DND-41 (cell line): ENCODE results near the gene ZNF786.

Experiments used
- ATAC-seq: fragments of 200-7000 bp; cut with Tn5 transposase; 3 replicates; pipeline ENCODE4 v1.9.1; 2021; ENCODE audit warnings: low read depth; ENCODE audit not compliant: insufficient read depth
- DNase-seq: peaks from one replicate; pipeline ENCODE4 v3.0.0-alpha.2; 2020
- H2AFZ ChIP-seq: 2 replicates; pipeline ENCODE4 v1.6.0; 2012; ENCODE audit warnings: low read depth, low read length
- H3K27ac ChIP-seq: 2 replicates; pipeline ENCODE4 v1.5.1; 2012; ENCODE audit warnings: low read length, inconsistent platforms
- H3K27me3 ChIP-seq: fragments of 200-600 bp; sonication (generic); 2 replicates; pipeline ENCODE4 v1.6.0; 2012; ENCODE audit warnings: low read length, mild to moderate bottlenecking, inconsistent platforms; ENCODE audit not compliant: insufficient read depth, poor library complexity
- H3K36me3 ChIP-seq: 2 replicates; pipeline ENCODE4 v1.5.1; 2012; ENCODE audit warnings: low read length, inconsistent platforms; ENCODE audit not compliant: insufficient read depth
- H3K4me1 ChIP-seq: 2 replicates; pipeline ENCODE4 v1.5.1; 2012; ENCODE audit warnings: mild to moderate bottlenecking, low read length; ENCODE audit not compliant: insufficient read depth
- H3K4me2 ChIP-seq: 2 replicates; pipeline ENCODE4 v1.6.0; 2012; ENCODE audit warnings: mild to moderate bottlenecking, moderate library complexity, low read length, inconsistent platforms; ENCODE audit not compliant: insufficient read depth
- H3K4me3 ChIP-seq, 2 experiments: fragments of 200-600 bp in 1 of 2; shearing (Covaris generic) in 1 of 2; 2 replicates each; pipeline ENCODE4 v1.5.1; 2012 to 2016; ENCODE audit warnings: inconsistent platforms in 2 of 2, low read length in 2 of 2, mild to moderate bottlenecking in 2 of 2, low read depth in 1 of 2, moderate library complexity in 1 of 2
- H3K79me2 ChIP-seq: 2 replicates; pipeline ENCODE4 v1.6.0; 2012; ENCODE audit warnings: low read length, inconsistent platforms; ENCODE audit not compliant: insufficient read depth
- H3K9ac ChIP-seq: 2 replicates; pipeline ENCODE4 v1.6.0; 2012; ENCODE audit warnings: low read depth, mild to moderate bottlenecking, inconsistent platforms, low read length, moderate library complexity
- H3K9me3 ChIP-seq: 2 replicates; pipeline ENCODE4 v1.5.1; 2012; ENCODE audit warnings: low read length, moderate library complexity, mild to moderate bottlenecking, inconsistent platforms; ENCODE audit not compliant: insufficient read depth, severe bottlenecking
- H4K20me1 ChIP-seq: 2 replicates; pipeline ENCODE4 v1.6.0; 2012; ENCODE audit warnings: low read length; ENCODE audit not compliant: insufficient read depth
- CTCF ChIP-seq: IDR thresholded peaks from 2 replicates; pipeline ENCODE4 v1.5.1; 2012; ENCODE audit warnings: borderline replicate concordance, low read length, moderate library complexity, mild to moderate bottlenecking; ENCODE audit not compliant: poor library complexity, severe bottlenecking; ENCODE audit errors: extremely low read depth
- EZH2 ChIP-seq: IDR thresholded peaks from 3 replicates; pipeline ENCODE4 v1.6.1; 2012; ENCODE audit warnings: borderline replicate concordance, low read depth, mild to moderate bottlenecking, moderate library complexity, low read length, inconsistent platforms; ENCODE audit not compliant: severe bottlenecking

The ZNF786 gene

GRCh38 chr7:149053885-149054284, 36.6 kb downstream of the ZNF786 start:
- no peak for ATAC-seq
- H3K4me1 ChIP-seq, result no peaks in the 10 kb centered on the region
- TF ChIP-seq CTCF, result no peak

GRCh38 chr7:149053384-149053783, 37.1 kb downstream of the ZNF786 start:
- H3K4me2 ChIP-seq, result no peak overlapping the region
- H4K20me1 ChIP-seq, result no peaks in the 10 kb centered on the region
- no peaks in the 10 kb centered on the region for H3K79me2 ChIP-seq
- TF ChIP-seq EZH2, result no peak
- no peak overlapping the region for H3K27ac ChIP-seq
- no peak overlapping the region for H3K4me3 ChIP-seq
- no peaks in the 10 kb centered on the region for H3K9me3 ChIP-seq
- no peaks in the 10 kb centered on the region for H3K27me3 ChIP-seq
- no peak for ATAC-seq
- H3K36me3 ChIP-seq, result no peaks in the 10 kb centered on the region
- H2AFZ ChIP-seq, result no peak overlapping the region
- no peak for DNase-seq
- H3K4me1 ChIP-seq, result no peaks in the 10 kb centered on the region
- H3K9ac ChIP-seq, result no peak overlapping the region

More at GRCh38 chr7:149053885-149054284, 36.6 kb downstream of the ZNF786 start:
- no peaks in the 10 kb centered on the region for H3K79me2 ChIP-seq
- no peaks in the 10 kb centered on the region for H4K20me1 ChIP-seq
- H2AFZ ChIP-seq, result no peak overlapping the region
- no peaks in the 10 kb centered on the region for H3K9me3 ChIP-seq
- no peak overlapping the region for H3K27ac ChIP-seq
- no peak overlapping the region for H3K4me3 ChIP-seq
- no peak for DNase-seq
- H3K36me3 ChIP-seq, result no peaks in the 10 kb centered on the region
- H3K4me2 ChIP-seq, result no peak overlapping the region
- H3K27me3 ChIP-seq, result no peaks in the 10 kb centered on the region
- no peak overlapping the region for H3K9ac ChIP-seq

DNA sequence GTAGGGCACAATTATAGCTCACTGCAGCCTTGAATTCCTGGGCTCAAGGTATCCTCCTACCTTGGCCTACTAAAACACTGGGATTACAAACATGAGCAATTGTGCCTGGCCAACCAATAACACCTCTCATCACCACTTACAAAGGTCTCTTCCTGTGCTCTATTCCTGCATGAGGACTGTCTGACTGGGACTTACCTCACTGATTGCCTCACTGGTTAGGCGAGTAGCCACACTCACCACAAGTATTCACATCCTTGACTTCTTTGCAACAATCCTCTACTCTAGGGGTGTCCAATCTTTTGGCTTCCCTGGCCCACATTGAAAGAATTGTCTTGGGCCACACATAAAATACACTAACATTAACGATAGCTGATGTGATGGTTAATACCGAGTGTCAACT, 39.6 kb downstream of the ZNF786 start:
- no peak for TF ChIP-seq CTCF
- TF ChIP-seq EZH2, result no peak
- H3K79me2 ChIP-seq, result no peaks in the 10 kb centered on the region
- H4K20me1 ChIP-seq, result no peaks in the 10 kb centered on the region
- no peaks in the 10 kb centered on the region for H3K36me3 ChIP-seq
- H3K9me3 ChIP-seq, result no peaks in the 10 kb centered on the region
- no peak for ATAC-seq
- H3K27ac ChIP-seq, result no peak overlapping the region
- H3K4me3 ChIP-seq, result no peak overlapping the region
- H3K9ac ChIP-seq, result no peak overlapping the region
- no peak overlapping the region for H2AFZ ChIP-seq
- DNase-seq, result no peak
- no peaks in the 10 kb centered on the region for H3K4me1 ChIP-seq
- no peak overlapping the region for H3K4me2 ChIP-seq
- H3K27me3 ChIP-seq, result no peaks in the 10 kb centered on the region

GRCh38 chr7:149048805-149049204, 41.7 kb downstream of the ZNF786 start:
- Histone ChIP-seq H2AFZ (no peak overlapping the region), H3K27ac (no peak overlapping the region), H3K27me3 (no peaks in the 10 kb centered on the region), H3K4me2 (no peak overlapping the region), H3K79me2 (no peaks in the 10 kb centered on the region), H3K4me3 (no peak overlapping the region), H3K36me3 (no peaks in the 10 kb centered on the region), H3K9me3 (no peaks in the 10 kb centered on the region), H3K9ac (no peak overlapping the region), H4K20me1 (no peaks in the 10 kb centered on the region), H3K4me1 (no peaks in the 10 kb centered on the region)
- ATAC-seq, result no peak
- TF ChIP-seq EZH2 (no peak), CTCF (no peak)
- no peak for DNase-seq
